Left forelimb (tissue), 1 donor: ENCODE results near the gene MSANTD3.
A peak's percentile ranks its signal among the peaks of the same experiment; 100 is the strongest.
"Not testable (repeated sequence)": the region's sequence is repeated elsewhere in the genome, so short reads cannot be mapped to it uniquely, and the experiment has no call there.

Experiments
- DNase-seq: peaks from one replicate; pipeline ENCODE4 v3.0.0-alpha.2; 2018; ENCODE audit warnings: low spot score

Gene MSANTD3

DNA sequence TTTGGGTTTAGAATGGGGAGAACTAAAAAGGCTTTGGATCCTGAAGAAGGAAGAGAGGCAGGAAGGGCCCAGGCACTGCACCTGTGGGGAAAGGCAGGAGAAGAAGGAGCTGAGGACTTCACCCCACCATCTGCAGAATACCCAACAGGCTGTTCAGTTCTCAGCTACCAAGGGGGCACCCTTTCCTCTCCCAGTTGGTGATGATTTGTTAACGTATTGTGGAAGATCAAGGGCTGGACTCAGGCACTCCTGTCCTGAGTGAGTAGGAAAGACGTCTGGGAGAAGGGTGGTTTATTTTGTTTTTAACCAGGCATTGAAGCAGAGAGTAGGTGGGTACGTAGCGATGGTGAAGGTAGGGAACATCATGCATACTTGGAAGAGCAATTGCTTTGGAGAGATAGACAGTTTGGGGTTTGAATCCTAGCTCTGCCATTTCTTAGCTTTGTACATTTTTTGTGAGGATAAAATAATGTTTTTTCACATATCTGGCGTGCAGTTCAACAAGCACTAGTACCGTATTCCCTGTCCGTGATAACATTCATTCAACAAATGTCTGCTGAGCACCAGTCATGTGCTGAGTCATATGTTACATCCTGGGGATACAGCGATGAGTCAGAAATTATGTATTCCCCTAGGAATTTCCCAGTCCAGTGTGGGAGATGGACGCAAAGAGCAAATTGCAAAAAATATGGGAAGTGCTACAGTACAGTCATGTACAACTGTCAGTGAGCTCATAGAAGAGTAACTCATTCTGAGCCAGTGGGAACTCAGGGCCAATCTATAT lies 2.1 kb downstream of the MSANTD3 start:
- DNase-seq, result no peak

DNA sequence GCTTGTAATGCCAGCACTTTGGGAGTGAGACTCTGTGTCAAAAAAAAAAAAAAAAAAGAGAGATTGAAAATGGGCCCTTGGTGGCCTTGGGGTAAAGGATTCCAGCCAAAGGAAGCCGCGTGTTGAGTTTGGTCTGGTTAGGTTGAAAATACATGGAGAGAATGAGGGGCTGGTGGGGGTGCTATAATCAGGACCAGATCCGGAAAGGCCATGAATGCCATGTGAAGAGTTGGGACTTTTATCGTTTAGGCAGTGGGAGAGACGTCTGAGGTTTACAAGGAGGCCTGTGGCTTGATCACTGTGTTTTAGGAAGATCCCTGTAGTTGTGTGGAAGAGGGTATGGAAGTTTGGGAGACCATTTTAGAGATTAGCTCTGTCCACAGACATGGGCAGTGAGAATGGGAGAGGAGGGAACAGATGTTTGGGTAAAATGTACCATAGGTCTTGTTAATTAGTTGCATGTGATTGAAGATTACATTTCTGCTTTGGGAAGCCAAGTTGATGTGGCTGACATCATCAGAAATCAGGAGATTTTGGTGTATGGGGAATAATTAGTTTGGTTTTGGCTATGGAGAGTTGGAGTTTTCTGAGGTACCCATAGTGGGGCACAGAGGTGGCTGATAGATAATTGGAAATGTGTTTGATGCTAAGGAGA lies 3.5 kb downstream of the MSANTD3 start:
- no peak for DNase-seq

DNA sequence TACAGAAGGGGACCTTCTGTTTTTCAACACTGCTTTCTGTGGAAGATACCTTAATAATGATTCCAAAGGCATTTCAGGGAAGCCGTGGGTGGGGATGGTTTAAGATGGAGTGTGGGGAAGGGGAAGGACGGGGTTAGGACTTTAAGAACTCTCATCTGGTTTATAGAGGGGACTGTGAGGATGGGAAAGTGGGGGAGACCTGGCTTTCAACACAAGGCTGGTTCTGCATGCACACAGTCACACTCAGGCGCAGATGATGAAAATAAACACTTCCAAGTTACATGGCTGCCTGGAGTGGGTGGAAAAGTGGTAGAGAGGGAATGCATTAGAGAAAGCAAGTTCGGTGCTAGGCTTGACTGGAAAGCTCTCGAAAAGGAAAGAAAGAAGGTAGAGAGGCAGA lies 4.9 kb downstream of the MSANTD3 start:
- no peak for DNase-seq

DNA sequence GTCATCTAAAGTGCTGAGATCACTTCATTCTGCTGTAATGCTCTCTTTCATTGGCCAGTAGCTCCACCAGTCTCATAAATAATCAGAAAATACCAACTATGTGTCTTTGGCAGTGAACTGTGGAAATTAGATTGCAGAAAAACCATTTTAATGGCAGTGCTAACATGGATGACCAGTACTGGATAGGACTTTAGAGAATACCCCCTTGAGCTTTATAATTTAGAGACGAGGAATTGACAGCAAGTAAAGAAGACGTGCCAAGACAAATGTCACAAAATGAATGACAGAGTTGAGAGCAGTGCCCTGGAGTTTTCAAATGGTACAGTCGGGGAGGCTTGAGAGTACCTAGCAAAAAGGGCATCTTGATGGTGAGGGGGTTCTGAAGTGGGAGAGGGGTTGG lies 5.8 kb downstream of the MSANTD3 start:
- no peak for DNase-seq

DNA sequence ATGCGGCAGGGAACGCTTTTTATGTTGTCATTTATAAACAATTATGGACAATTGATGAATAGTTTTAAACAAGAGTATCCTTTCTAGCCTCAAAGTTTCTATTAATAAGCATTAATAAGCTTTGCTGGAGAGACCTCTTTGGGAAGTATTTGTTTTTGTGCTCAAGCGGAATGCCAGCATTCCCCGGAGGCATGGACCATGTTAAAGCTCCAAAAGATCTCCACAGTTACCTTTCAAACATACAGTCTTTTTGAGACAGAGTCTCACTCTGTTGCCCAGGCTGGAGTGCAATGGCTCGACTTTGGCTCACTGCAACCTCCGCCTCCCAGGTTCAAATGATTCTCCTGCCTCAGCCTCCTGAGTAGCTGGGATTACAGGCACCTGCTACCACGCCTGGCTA lies 9.6 kb downstream of the MSANTD3 start:
- no peak for DNase-seq

DNA sequence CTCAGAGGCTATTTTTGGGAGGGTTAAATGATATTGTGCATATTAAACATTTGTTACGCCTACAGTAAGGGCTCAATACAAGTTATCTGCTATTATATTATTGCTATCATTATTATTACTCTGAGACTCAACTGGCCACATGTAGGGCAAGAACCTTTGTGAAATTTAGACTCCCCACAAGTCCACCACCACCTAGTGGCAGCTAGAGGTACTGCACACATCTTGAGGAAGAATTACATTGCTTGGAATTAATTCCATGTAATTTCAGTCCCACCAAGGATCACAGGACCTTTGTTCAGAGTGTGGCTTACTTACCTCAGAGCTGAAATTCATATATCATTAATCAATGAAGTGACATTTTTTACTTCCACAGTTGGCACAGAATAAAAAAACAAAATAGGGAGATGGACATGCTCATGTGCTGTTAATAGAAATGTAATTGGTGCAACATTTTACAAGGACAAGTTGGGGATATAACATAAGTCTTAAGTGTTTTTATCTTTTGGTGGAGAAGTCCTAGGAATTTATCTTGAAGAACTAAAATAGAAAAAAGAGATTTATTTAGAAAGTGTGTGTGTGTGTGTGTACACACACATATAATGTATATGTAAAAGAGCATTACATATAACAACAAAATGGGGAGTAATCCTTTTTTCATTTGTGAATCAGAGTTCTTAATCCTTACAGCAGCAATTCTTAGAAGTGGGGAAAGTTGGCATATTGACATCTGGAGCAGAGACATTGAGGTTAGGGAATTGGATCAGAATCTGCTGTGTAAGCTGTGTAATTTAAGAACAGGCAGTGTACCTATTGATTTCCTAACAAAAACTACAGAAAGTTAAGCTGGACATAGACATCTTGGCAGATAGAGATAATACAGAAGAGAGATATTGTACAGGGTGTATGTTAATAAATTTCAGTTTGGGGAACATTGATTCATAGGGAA lies 11.2 kb downstream of the MSANTD3 start:
- no peak for DNase-seq

DNA sequence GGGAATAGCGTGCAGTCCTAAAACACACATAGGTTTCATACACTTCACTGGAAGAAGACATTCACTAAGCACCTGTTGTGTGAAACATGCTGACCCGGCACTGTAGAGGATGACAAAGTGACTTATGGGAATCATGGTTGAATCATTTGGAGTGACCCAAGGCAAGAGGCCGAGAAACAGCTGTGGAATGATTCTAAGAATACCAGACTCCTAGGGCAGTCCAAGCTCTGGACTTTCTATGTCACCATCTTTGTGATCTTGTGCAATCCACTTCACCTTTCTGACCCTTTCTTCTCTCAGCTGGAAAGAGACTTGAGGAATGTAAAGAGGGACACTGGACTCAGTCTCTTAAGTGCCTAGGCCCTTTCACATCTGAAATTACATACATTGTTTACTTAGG lies 13.1 kb downstream of the MSANTD3 start:
- DNase-seq, result no peak

DNA sequence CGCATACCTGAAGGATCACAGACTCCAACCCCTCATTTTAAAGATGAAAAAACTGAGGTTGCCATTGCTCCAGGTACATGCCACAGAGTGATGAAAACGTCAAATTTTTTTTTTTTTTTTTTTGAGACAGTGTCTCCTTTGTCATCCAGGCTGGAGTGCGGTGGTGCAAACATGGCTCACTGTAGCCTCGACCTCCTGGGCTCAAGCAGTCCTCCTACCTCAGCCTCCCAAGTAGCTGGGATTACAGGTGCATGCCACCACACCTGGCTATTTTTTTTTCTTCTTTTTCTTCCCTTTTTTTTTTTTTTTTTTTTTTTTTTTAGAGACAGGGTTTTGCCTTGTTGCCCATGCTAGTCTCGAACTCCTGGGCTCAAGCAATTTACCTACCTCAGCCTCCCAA lies 13.5 kb downstream of the MSANTD3 start:
- not testable (repeated sequence) for DNase-seq

DNA sequence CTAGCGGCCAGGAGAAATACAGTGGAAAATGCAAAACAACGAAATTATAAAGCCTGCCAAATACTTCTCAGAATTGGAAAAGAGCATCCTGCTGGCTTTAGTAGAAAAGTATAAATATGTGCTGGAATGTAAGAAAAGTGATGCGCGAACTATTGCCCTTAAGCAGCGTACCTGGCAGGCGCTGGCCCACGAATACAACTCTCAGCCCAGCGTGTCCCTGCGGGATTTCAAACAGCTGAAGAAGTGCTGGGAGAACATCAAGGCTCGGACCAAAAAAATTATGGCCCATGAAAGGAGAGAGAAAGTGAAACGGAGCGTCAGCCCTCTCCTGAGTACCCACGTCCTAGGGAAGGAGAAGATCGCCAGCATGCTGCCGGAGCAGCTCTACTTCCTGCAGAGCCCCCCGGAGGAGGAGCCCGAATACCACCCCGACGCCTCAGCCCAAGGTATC lies 15.0 kb downstream of the MSANTD3 start:
- DNase-seq, result peak; percentile 67

DNA sequence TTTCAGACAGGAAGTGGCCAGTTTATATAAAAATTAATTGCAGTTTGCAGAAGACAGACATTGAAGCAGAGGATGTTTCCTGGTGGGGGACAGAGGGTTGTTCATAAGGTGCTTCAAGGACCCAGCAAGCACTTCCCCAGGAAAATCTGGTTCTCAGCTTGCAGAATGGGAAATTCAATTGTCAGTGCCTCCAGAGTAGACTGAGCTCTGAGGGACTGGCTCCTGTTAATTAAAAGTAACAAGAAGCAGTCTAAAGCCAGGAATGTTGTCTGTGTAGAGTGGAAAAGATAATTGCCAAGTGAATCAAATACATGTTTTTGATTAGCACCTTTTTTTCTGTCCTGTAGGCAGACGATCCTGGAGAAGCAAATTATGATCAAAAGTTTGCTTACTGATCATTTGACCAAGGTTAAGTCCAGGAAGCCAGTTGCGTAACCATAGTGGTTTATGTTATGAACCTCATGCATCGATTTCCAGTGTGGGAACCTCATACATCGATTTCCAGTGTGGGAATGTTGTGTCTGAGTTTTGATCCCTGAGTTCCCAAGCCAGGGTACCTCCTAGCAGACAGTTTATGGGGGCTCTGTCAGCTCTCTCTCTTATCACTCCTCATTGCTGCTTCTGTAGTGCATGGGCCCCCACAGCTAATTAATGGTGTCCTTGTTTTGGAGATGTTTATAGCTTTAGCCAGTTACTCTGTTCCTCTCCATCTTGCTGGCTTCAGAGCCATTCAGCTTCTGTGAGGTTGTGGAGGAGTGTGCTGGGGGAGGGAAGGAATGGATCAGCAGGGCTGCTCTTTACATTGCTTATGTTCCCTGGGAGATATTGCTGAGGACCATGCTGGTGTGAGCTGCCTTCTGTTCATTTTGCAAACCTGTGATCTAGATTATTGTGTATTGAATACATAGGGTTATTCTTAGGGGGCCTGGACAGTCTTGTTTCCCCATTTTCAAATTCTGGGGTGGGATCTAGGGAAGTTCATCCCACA lies 17.1 kb downstream of the MSANTD3 start:
- DNase-seq, result no peak

DNA sequence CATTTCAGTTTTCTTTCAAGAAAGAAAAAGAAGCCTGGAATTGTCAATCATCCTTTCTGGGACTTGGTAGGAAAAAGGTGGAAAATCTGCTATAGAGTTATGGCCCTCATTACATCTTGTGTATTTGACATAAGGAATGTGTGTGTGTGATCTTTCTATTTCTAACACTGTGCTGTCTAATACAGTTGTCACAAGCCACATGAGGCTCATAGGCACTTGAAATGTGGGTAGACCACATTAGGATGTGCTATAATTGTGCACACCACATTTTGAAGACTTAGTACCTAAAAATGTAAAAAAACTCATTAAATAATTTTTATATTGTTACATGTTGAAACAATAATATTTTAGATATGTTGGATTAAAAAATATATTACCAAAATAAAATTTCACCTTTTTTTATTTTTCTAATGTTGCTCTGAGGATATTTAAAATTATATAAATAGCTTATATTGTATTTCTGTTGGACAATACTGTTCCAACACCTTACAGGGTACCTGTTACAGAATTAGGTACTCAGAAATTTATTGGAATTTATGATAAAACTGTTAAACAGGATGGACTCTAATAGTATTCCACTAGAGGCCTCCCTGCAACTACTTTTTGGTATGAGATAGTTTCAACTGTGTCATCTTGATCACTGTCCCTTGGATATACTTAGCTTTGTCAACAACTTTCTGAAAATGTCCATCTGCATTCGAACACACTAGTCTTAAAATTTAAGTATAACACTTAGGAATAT lies 18.4 kb downstream of the MSANTD3 start:
- DNase-seq, result no peak

DNA sequence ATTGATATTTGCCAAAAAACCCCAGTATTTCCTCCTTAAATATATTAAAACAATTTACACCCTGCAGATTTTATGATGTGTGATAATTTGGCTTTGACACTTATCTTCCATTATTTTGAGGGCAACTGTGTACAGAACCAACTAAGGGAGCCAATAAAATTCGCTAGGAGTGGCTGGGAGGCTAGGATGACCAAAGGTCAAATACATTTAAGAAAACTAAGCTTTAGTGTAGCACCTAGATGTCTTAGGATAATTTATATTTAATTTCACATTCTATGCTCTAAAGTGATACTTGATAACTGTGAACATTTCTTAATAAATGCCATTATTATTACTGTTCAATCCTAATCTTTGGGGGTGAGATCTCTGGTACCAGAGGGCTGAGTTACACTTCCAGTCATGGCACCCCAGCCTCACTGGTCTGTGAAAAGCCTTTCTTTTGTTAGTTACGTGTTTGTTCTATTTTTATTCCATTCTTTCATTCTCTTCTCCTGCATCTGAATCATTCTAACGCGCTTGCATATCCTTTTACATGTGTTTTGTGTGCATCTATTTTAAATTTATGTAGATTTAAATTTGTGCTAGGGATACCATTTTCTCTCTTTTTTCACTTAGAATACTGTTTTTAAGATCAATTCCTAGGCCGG lies 19.1 kb downstream of the MSANTD3 start:
- DNase-seq, result no peak

DNA sequence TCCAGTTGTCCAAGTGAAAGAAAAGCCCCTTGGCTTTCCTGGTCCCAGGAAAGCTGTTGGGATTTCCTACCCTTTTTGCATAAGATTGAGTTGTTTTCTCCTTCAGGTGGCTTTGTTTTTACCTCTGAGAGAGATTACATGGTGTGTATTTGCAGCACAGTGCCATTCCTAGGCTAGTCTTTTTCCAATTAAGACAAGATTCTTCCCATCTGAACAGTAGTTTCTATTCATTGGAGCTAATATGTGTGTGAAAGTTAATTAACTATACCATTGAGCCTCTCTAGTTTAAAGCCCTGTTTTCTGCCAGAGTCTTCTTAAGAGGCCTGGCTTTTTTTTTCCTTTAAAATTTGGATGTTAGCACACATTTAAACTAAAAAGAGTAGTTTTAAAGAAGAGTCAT lies 20.1 kb downstream of the MSANTD3 start:
- no peak for DNase-seq

DNA sequence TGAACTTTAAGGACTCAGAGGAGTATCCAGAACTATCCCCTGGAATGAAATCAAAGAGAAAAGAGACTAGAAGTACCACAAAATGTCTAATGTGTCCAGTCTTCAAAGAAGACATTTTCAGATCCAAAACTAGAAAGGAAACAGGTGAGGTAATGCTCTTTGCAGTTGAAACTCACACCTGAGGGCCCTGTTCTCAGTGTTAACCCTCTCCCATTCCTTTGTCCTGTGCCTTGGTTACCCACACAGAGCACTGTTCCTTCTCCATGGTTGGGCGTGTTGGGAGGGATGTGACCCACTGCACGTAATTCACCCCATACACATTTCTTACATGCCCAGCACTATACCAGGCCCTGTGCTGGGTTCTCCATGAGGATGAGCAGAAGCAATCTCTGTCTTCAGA lies 21.3 kb downstream of the MSANTD3 start:
- DNase-seq, result no peak

DNA sequence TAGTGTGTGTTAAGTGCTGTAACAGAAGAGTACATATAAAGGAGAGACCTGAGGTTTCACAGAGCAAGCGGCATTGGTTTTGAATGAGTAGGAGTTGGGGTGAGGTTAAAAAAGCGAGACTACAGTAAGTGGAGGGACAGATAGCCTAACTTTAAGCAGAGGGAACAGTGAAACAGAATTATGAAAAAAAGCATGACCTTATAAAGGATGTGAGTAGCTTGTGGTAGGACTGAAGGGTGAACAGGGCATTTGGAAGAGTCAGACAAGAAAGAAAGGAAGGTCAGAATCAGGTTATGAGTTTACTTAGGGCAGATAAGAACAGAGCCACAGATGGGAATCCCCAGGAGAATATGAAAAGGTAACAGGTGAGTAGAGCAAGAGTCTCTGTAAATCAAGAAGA lies 22.5 kb downstream of the MSANTD3 start:
- DNase-seq, result no peak

DNA sequence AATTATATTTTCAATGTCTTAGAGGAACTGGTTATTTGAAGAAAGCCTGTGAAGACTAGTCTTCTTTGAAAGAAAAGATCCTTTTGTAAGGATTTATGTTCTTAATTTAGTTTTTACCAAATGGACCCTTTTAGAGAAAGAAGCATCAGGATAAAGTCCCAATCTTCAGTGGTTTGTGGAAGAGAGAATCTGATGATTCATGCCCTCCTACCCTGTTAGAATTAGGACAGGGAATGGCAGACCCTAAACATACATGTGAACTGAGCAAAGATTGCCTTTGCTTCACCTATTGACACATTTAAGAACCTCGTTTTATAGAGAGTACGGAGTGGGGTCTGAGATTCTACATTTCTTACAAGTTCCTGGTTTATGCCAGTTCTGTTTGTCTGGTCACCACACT lies 26.0 kb downstream of the MSANTD3 start:
- no peak for DNase-seq

DNA sequence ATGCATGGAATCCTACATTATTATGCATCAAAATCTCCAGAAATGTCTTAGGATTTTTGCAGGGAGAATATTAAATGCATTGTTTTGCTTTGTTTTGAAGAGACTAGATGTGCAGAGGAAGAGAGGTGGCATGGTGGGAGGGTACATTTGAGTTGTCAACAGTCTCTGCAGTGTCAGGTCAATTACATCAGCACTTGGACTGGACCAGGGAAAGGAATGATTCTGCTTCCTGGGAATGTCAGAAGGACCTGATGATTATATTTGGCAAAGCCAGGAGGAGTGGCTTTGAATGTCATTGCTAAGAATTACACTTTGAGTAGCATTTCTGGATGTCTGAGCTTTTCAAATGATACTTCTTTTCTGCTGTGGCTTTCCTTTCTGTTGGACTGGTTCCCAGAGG lies 28.5 kb downstream of the MSANTD3 start:
- DNase-seq, result no peak

DNA sequence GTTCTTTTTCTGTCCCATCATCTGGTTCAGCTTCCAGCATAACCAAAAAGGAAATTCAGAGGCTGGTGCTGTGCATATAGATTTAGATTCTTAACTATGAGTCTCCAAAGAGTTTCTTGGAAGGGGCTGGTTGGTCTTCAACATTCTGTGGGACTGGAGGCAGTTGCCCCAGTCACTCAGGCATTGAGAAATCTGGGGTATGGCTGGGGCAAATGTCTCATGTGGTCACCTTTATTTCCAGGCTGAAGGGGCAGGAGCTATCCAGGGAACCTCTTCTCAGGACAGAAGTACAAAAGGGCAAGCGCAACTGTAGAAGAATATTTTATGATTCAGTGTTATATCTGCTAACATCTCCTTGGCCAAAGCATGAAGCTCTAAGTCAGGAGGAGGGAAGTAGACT lies 30.6 kb downstream of the MSANTD3 start:
- no peak for DNase-seq

DNA sequence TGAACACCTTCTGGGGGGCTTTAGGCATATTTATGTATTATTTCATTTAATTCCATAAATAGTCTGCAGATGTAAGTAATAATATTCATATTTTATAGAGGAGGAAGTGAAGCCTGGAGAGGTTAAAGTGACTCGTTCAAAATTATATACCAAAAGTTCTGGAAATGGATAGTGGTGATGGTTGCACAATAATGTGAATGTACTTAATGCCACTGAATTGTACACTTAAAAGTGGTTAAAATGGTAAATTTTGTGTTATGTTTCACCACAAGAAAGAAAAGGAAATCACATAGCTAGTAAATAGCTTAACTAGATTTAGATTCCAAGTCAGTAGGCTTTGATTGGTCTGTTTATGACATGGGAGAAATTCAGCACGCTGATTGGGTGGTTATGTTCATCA lies 33.0 kb downstream of the MSANTD3 start:
- no peak for DNase-seq

DNA sequence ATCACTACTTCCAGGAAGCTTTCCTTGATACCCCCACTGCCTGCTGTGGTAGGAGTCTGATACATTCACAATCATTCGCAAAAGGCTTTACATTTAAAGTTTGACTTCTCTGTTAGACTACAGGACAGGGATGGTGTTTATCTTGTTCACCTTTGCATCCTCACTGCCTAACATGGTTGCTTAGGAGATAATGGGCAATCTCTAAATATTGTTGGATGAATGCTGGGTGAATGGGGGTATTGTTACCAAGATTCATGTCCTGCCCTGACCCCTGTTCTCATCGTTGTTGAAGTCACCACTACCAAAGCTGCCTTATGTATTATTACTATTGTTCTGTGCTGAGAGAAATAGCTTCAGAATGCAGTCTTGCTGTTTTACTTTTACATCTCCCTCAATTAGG lies 38.3 kb downstream of the MSANTD3 start:
- no peak for DNase-seq
